Urinary bladder (tissue), 4 donors: ENCODE data around the gene GALNT15. TPM values are rescaled to one million over a fixed set of nuclear protein-coding genes. Genes with fewer than 3 reads are reported as not detected.
A peak's percentile ranks its signal among the peaks of the same experiment; 100 is the strongest.

Experiments
- DNase-seq: peaks from one replicate; pipeline ENCODE4 v3.0.0-alpha.2; 2015; ENCODE audit errors: extremely low spot score
- H3K27ac ChIP-seq: one replicate; pipeline ENCODE4 v1.5.1; 2013; ENCODE audit warnings: low read depth, mild to moderate bottlenecking, moderate library complexity
- H3K36me3 ChIP-seq: one replicate; pipeline ENCODE4 v1.6.1; 2013; ENCODE audit warnings: mild to moderate bottlenecking, moderate library complexity; ENCODE audit not compliant: insufficient read depth
- H3K4me1 ChIP-seq: one replicate; pipeline ENCODE4 v1.6.1; 2013; ENCODE audit warnings: mild to moderate bottlenecking, moderate library complexity; ENCODE audit not compliant: insufficient read depth
- H3K4me3 ChIP-seq: one replicate; pipeline ENCODE4 v1.5.1; 2013; ENCODE audit warnings: low read depth, low read length
- WGBS: extraction: QIAGEN DNeasy Blood & Tissue Kit; methylation state at CpG from one replicate; pipeline ENCODE4 v1.1.7; 2013; 5-methylcytosine and 5-hydroxymethylcytosine counted together
- polyA plus RNA-seq: library from polyadenylated mRNA; stranded (reverse); fragments of 200-250 nt; gene quantifications from one replicate; pipeline ENCODE4 v1.2.3, GENCODE V29; 2013
- total RNA-seq: library from RNA; depleted of rRNA; stranded (reverse); fragments of >200 nt; gene quantifications from one replicate; pipeline ENCODE4 v1.2.3, GENCODE V29; 2014
- donor health status: healthy with polysubstance abuse.
- donor health status: healthy.

GALNT15 gene
- total and polyA plus RNA-seq, 2 donors, result 6.0 to 121 TPM

- no peak overlapping the region for H3K4me3 ChIP-seq
- no peak for DNase-seq
- WGBS, result 95% methylated on average over 1 of the region's 1 CpG
- no peak overlapping the region for H3K27ac ChIP-seq
- no peaks in the 10 kb centered on the region for H3K4me1 ChIP-seq
- H3K36me3 ChIP-seq, result no peaks in the 10 kb centered on the region
Measured at GRCh38 chr3:16260046-16260445, 85.6 kb downstream of the GALNT15 start.

- Histone ChIP-seq H3K4me1 (peaks cover 2% of the 10 kb centered on the region), H3K27ac (no peak overlapping the region), H3K36me3 (no peaks in the 10 kb centered on the region), H3K4me3 (no peak overlapping the region)
- WGBS, result 73% methylated on average over 4 of the region's 4 CpGs
- DNase-seq, result no peak
Measured at GRCh38 chr3:16262174-16262573, 87.7 kb downstream of the GALNT15 start.

GRCh38 chr3:16264174-16264707 lies 89.8 kb downstream of the GALNT15 start:
- no peak for DNase-seq
- H3K4me1 ChIP-seq, result peaks cover 2% of the 10 kb centered on the region
- H3K4me3 ChIP-seq, result peak overlapping the region; percentile 67
- under 1% methylated on average over 21 of the region's 21 CpGs for WGBS
- H3K36me3 ChIP-seq, result no peaks in the 10 kb centered on the region
- peak overlapping the region; percentile 61 for H3K27ac ChIP-seq

DNA sequence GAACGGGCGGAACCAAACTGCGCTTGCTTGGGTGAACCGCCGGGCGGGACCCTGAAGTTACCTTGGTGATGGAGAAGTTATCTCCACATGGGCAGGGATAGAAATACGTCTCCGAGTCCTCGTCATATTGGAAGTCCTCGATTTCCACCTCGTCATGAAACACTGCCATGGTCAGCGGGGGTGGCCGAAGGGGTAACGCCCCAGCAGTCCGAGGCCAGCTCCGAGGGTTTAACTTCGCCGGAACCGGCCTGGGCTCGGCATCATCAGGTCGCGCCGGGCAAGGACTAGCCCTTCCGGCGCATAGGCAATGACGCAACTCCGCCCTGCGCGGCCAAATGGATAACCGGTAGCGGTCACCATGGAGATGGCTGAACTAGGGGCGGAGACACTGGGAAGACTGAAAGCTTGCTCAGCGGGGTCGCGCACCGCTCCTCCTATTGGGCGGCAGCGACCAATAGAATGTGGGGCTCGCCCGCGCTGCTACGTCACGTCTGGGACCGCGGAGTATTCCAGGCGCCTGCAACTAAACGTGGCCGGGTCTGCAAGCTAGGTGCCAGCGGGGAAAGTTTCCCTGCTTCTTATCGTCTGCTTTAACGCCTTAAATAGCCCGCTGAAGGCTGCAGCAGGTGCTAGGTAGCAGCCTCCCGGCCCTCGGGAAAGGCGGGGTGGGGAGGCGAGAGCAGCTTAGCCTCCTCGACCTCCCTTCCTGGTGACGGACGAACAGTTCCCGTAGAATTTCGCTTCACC lies 90.4 kb downstream of the GALNT15 start, which contains the start of the genes DPH3 and OXNAD1:
DPH3 (minus strand) TSS at position 236 of the 747 bp plus-strand sequence; CDS start at position 169, 67 bp downstream.
OXNAD1 (plus strand) TSS at position 505 of the 747 bp plus-strand sequence. CDS start 5,741 bp downstream, outside the sequence.
- DNase-seq, result peak; percentile 98
- peaks cover 2% of the 10 kb centered on the region for H3K4me1 ChIP-seq
- H3K36me3 ChIP-seq, result no peaks in the 10 kb centered on the region
- under 1% methylated on average over 61 of the region's 61 CpGs for WGBS
- peak within 1 kb of the TSS; percentile 67 for H3K4me3 ChIP-seq
- peak within 1 kb of the TSS; percentile 85 for H3K27ac ChIP-seq

DNA sequence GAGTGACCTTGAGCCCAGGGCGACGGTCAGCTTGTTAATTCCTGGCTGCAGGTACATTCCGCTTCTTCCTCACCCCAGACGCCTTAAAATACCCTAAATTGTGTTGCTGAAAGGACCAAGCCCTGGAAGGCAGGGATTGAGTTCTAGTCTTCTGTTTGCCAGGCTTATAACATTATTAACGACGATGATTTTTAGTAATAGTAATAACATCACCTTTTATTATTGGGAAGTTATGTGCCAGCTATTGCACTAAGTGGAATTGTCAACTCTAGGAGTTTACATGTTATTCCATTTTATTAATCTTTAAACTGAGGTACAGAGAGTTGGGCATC lies 90.9 kb downstream of the GALNT15 start:
- WGBS, result under 1% methylated on average over 6 of the region's 6 CpGs

GRCh38 chr3:16266714-16267113 lies 92.2 kb downstream of the GALNT15 start:
- no peaks in the 10 kb centered on the region for H3K36me3 ChIP-seq
- no peak overlapping the region for H3K27ac ChIP-seq
- H3K4me1 ChIP-seq, result peaks cover 2% of the 10 kb centered on the region
- DNase-seq, result no peak
- H3K4me3 ChIP-seq, result no peak overlapping the region
- 81% methylated on average over 3 of the region's 3 CpGs for WGBS

More for the DNA sequence above, 90.9 kb downstream of the GALNT15 start:
- Histone ChIP-seq H3K4me1 (peaks cover 2% of the 10 kb centered on the region), H3K27ac (peak overlapping the region; percentile 85), H3K4me3 (peak overlapping the region; percentile 67), H3K36me3 (no peaks in the 10 kb centered on the region)
- DNase-seq, result no peak

DNA sequence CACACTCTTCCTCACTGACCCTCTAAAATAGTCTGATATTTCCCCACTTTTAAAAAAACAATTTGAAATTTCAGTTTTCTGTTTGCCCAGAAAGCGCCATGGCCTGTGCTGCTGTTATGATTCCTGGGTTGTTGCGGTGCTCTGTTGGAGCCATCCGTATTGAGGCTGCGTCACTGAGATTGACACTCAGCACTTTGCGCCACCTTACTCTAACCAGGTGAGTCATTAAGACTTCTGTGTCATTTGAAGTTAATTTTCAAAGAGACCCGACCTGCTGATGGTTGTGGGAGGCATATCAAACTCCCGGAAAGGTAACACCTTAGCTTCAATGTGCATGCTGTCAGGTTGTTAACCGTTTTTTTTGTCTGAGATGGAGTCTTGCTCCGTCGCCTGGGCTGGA lies 96.4 kb downstream of the GALNT15 start:
- 96% methylated on average over 10 of the region's 10 CpGs for WGBS
- Histone ChIP-seq H3K27ac (no peak overlapping the region), H3K4me3 (no peak overlapping the region), H3K4me1 (peaks cover 2% of the 10 kb centered on the region), H3K36me3 (peaks cover 4% of the 10 kb centered on the region)
- no peak for DNase-seq

DNA sequence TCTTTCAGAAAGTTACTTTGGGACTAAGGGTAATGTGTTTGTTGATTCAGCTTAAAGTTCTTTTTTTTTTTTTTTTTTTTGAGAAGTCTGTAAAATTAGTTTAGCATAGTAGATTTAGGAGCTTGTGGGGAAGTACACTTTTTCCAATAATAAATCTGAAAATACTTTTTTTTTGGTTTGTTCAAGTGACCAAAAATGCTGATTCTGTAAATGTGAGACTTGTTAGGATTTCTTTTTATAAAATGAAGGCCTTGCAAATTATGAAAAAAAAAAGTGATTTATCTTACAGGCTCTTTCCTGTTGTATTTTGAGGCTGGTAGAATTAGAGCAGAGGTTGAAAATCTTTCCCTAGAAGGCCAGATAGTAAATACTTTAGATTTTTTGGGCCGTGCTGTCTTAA lies 98.1 kb downstream of the GALNT15 start:
- 67% methylated on average over 1 of the region's 1 CpG for WGBS
- Histone ChIP-seq H3K27ac (no peak overlapping the region), H3K4me1 (no peaks in the 10 kb centered on the region), H3K36me3 (peaks cover 4% of the 10 kb centered on the region), H3K4me3 (no peak overlapping the region)
- DNase-seq, result no peak

- WGBS, result 97% methylated on average over 2 of the region's 2 CpGs
- Histone ChIP-seq H3K27ac (no peak overlapping the region), H3K4me1 (no peaks in the 10 kb centered on the region), H3K4me3 (no peak overlapping the region), H3K36me3 (peaks cover 6% of the 10 kb centered on the region)
- no peak for DNase-seq
Measured at GRCh38 chr3:16273867-16274266, 99.4 kb downstream of the GALNT15 start.

DNA sequence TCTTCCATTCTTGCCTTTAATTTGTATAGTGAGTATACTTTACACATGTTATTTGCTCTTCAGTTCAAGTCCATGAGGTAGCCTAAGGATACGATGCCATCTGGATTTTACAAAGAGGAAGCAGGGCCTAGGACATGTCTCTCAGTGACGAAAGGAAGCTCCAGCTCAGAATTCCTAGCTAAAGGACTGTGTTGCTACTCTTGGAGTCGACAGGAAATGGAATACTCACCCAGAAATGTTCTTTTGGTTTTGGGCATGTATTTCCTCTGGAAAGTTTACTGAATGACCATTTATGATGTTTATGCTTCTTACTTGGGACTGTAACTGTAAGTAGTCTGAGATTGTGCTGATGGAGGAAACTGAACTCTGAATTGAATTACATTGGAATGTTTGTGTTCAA lies 103.0 kb downstream of the GALNT15 start:
- WGBS, result 78% methylated on average over 3 of the region's 3 CpGs
- peaks cover 6% of the 10 kb centered on the region for H3K36me3 ChIP-seq
- H3K4me3 ChIP-seq, result no peak overlapping the region
- no peaks in the 10 kb centered on the region for H3K4me1 ChIP-seq
- no peak for DNase-seq
- H3K27ac ChIP-seq, result no peak overlapping the region

DNA sequence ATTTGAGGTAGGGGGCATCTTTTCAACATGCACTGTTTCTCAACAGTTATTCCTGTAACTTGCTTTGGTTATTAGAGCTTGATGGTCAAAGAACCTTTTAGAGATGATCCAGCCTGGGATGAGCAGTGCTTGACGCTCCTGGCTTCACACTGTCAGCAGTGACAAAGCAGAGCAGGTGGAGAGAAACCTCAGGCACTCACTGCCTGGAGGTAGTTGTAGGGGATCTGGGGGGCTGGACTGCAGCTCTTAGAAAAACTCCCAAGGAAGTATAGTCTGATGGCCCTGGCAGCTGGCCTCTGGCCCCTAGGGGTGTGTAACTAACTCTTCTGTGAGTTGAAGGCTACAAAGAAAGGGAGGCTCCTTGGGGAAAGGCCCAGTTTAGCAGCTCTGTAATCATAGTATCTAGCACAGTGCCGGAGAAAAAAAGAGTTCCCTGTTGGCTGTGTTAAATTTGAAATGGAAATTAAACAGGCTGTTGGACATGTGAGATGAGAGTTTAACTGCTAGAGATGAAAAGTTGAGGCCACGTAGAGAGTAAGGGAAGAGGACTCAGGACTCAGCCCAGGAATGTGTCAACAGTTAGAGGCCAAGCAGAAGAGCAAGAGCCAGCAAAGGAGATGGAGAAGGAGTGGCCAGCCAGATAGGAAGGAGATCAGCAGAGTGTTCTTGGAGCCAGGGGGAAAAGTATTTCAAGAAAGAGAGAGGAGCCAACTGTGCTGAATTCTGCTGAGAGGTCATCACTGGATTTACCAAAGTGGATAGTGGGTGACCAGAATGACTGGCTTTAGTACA lies 104.7 kb downstream of the GALNT15 start:
- WGBS, result 54% methylated on average over 3 of the region's 3 CpGs
- DNase-seq, result no peak
- no peaks in the 10 kb centered on the region for H3K4me1 ChIP-seq
- peaks cover 4% of the 10 kb centered on the region for H3K36me3 ChIP-seq
- no peak overlapping the region for H3K27ac ChIP-seq
- H3K4me3 ChIP-seq, result no peak overlapping the region

- Histone ChIP-seq H3K36me3 (peaks cover 4% of the 10 kb centered on the region), H3K27ac (no peak overlapping the region), H3K4me3 (no peak overlapping the region), H3K4me1 (no peaks in the 10 kb centered on the region)
- 83% methylated on average over 2 of the region's 2 CpGs for WGBS
- no peak for DNase-seq
Measured at GRCh38 chr3:16280671-16281070, 106.2 kb downstream of the GALNT15 start.
